Activated CD8-positive, alpha-beta memory T cell treated with anti-CD3 and anti-CD28 coated beads, Interleukin-2, amount 50 U/mL, for 24 hours (primary cell): ENCODE data around the gene NUP210L.

Experiments used
- DNase-seq: peaks from one replicate; pipeline ENCODE4 v3.0.0-alpha.2; 2020; ENCODE audit errors: extremely low read depth

The NUP210L gene

DNA sequence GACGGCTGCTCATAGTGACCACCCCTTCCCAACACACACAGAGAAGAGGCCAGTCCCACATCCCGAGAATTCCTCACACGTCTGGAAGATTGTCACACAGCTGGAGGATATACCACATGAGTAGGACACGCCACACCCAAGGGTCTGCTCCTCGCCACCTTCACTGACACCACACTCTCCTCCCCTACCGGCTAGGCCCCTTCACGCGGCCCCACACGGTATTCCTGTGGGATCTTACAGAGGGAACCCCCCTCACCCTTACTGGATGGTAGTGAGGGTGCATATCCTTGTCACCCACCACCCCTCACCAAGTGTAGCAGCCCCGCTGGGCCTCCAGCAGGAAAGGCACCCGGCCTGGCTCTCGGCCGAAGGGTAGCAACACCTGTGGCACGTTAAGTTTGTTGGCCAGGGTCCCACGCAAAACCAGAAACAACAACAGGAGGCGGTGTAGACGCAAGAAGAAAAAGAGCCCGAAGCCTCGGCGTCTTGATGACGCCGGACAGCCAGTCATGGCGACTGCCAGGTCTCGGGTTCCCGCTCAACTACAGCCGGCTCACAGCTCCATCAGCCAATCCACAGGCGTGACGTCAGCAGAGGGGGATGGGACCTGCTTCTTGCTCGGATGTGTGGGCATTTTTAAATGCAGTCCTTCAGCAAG, at the start of gene NUP210L:
Gene NUP210L (minus strand): TSS at position 540 of the 658 bp plus-strand sequence.
- no peak for DNase-seq

DNA sequence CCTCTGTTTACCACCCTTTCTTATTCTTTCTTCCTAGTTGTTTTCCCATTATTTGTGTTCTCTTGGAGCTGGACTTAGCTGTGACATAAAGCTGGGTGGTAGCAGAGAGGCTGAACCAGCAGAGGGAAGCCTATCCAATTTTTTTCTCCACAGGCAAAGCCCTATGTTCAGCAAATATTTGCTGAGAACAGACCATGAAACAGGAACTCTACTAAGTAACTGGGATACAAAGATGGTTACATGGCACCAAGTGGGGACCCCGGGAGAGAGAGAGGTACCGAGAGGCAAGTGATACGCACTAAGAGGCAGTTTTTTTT, 44.6 kb upstream of the NUP210L start:
- no peak for DNase-seq

DNA sequence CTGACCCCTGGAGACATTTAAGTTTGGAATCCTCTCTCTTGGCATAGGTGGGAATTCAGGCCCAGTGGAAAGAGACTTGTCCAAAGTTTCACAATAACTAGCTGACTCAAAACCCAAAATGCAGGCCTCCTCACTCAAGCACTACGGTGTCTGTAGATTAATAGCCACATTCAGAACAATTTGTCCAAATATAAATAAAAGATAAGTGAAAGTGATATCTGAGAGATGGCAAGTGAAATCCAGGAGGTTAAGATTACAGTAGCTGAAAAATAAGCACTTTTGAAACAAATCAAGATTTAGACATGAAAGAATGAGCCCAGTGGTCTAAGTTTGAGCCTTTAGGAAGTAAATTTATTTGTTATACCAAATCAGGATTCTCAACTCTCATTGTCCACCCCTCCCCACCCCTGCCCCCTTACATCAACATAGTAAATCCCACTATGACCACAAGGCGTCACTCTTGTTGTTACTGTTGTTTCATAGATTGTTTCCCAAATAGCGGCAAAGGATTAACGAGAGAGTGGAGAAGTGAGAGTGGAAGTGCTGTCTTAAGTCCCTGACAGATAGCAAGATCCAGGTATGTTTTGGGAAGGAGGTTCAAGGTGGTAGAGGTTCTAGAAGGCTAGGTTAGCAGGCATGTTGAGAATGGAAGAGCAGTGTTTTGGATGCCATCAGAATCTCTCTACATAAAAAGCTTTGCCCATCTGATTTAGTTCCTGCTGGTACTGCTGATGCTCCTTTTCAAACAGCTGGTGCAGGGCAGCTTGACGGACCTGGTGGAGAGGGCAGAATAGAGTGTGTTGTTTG, 44.1 kb upstream of the NUP210L start:
- no peak for DNase-seq

DNA sequence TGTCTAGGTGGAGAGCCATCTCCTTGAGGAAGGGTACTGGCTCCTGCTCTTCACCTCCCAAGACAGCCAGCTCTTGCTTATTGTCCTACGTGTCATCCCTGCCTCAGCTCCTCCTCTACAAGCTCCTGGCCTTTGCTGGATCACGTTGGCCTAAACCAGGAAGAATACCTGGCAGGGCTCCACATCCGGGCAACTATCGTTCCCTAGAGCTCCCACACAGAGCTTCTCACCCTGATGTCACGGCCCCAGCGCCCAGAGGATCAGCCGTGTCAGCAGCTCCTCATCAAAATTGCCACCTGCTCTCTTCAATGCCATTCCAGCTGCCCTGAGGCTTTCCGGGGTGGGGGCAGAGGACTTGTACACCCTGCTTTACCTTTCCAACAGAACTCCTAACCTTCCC, 38.9 kb upstream of the NUP210L start:
- no peak for DNase-seq

DNA sequence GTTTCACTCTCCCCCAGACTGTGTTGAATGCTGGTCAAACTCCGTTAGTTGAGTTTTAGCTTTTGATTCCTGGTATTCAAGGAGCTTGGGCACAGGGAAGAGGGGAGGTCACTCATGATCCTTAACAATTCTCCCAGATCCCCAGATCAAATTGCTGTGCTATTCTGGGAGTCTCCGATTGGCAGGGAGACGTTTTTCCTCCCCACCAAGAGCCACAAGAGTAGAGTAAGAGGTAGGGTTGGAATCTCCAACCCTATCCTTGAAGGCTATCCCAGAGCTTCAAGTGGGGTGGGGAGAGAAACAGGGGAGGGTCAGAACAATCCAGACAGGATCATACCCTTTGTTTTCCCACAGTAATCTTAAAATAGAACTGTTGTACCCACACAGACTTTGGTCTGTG, 37.6 kb upstream of the NUP210L start:
- DNase-seq: no peak

DNA sequence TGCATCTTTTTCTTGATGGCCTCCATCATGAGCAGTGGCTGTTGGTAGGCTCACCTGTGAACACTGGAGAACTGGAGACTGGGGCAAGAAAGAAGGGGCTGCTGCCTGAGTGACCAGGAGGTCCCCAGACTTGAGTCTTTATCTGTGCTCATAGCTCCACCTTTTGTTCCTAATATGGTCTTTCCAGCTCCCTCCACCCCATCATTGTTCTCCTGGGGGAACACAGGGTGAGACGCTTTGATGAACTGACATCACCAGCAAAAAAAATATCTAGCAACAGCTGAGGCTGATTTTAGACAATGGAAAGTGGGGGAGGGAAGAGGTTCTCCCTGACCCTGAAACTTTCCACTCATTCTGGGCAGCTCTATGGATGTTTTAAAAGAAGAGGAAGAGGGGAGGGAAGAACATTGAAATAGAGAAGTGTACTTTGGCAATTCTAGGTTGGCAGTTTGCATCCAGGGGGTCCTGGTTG, 37.2 kb upstream of the NUP210L start, which contains the start of gene TPM3:
Gene TPM3 (minus strand): TSS at position 111 of the 472 bp plus-strand sequence. CDS start 82 bp downstream, at position 29.
- no peak for DNase-seq

DNA sequence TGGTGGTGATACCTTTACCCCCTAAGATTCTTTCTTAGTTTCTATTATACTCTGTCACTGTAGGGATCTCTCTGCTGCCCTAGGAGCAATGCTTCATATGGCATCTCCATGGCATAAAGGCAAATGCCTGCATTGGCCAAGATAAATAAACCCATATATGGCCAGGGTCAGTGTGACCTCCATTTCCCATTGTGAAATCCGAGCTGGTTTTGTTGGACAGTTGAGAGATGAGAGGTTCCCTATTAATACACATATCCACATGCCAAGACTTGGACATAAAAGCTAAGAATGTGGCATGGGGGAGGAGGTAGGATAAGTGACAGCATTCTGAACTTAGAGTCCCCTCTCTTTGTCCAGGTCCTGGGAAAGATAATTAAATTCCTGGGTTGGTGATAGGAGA, 35.7 kb upstream of the NUP210L start:
- DNase-seq: no peak

DNA sequence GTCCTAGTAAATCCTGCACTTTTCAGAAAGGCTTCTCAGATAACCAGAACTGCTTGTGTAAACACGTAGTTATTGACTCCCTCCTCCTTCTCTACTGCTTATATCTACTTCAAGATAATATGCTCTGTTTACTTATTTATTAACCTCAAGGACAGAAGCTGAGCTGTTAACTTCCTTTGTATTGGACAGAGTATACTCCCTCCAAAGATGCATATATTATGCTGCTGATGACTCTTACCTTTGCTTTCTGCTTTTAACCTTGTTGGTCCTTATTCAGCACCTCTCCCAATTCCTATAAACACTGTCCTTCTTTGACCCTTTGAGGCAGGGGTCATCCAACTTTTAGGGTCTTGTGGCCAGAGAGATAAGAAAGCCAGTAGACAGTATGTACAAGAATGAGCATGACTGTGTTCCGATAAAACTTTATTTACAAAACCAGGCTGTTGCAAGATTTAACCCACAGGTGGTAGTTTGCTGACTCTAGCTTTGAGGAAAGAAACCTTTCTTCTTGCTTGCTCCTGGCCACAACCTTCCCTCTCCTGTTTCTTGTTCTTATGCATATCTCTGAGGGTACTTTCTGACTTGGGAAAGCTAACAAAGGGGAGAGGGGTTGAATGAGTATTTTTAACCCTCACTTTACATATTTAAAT, 32.1 kb upstream of the NUP210L start:
- DNase-seq: no peak

DNA sequence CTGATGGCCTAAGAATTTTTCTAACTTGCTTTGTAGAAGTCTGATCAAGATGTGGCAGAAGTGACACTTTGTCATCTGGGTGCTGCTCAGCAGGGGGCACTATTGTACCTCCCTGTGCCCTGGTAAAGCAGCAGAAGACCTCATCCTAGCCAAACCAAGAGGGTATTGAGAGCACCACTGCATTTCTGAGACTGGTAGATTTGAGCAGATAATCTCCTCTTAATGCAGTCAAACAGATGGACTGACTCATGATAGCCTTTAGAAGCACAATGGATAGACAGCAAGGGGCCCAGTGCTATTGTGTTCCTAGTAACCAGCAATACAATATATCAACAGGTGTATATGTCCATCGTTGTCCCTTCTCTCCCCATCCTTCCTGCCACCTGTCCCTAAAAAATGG, 31.3 kb upstream of the NUP210L start:
- peak; percentile 27 for DNase-seq

DNA sequence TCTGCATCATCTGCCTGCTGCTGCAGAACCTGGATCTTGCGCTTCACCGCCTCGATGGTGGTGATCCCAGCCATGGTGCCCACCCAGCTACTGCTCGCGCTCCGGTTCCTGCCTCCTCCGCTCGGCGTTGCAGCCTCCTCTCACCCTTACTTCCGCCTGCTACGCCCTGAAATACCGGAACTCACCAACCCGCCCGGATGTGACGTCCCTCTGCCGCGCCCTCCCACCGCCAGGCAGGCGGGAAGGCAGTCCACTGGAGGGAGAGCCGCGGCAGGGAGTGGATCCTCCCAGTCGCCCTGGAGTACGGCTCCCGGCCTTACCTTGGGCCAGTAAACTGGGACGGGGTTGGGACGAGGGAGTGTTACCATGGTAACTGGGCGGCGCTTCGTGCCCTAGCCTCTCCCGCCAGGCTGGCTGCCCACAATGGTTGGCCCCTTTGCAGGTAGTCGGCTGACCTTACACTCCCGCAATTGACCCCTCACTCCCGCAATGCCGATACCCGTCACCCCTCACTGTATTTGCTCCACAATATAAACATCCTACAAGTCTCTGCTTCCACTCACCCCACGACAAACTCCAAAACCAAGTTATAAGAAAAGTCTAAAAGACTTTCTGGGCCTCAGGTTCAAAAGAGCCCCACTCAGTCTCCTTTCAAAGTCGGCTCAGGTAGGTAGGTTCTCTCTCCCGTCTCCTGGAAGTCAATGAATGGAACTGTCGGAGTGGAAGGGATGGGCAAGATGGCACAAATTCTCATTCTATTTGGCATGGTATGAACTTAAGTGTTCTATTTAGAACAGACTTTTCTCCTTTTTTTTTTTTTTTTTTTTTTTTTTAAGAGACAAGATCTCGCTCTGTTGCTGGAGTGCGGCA, 28.4 kb upstream of the NUP210L start:
- peak; percentile 92 for DNase-seq

DNA sequence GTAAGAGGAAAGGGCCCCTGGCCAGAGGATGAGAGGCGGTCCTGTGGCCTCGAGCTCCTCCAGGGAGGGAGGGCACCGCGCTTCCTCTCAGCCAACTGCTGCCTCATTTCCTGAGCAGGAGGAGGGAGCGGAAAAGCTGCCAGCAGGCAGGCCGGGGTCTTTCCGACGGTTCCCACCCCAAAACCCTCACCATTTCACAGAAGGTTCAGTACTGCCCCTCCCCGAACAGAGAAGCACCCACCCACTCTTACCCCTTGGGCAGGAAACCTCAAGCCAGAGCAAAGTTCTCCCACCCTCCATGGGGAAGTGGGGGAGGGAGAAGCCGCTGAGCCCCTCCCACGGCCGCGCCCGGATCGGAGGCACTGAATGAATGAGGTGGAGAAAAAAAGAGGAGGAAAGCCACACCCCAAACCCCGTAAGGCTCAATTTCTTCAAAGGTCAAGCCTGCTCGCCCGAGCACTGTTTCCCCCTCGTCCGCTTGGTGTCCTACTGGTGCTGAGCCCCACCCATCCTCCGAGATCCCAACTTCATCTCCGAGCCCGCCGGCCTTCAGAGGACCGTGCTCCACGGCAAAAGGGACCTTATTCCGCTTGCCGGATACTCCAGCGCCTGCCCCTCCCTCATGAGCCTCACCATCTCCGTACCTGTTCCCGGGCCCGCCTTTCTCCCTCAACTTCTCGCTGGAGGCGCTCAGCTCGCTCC, 27.6 kb upstream of the NUP210L start:
- DNase-seq: peak; percentile 68

DNA sequence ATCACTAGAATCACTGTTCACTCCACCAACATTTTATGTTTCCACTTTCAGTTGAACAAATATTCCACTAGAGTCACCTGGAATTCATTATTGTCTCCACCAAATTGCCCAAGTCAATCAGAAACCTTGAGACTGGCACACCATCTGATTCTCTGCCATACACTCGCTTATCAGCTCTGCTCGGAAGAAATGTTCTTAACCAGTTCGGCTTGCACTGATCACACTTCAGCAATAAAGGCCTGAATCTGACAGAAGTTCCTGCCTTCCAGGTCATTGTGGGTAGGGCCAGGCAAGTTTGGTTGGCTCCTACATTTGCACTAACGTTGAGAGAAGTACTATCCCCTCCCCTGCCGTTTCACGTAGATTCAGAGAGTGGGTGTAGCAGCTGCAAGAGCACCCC, 27.1 kb upstream of the NUP210L start:
- no peak for DNase-seq

DNA sequence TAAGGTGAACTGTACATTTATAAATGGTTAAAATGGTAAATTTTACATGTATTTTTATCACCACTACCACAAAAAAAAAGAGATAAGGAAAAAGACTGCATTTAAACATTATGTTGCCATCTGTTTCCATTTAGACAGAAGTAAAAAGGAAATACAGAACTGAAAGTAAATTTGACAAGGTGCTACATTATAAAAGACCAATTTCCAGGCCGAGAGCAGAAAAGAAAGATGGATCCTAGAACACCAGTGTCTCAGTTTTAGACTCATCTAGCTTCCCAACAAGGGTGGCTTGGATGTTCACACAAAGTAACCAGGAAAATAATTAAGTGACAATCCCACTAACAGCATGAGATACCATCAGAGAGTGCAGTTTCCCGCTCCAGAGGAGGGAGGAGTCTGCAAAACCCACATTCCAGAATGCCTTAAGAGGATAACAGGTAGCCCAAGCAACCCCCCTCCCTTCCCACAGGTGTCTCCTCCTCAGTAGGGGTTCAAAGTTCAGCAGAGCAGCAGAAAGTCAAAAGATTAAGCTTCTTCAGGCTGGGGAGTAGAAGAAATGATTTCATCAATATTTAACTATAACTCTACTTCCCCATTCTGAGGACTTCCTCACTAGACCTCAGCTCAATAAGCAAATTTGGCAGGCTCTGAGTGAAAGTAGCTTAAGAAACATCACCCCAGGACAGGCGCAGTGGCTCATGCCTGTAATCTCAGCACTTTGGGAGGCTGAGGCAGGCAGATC, 25.2 kb upstream of the NUP210L start:
- DNase-seq: no peak

DNA sequence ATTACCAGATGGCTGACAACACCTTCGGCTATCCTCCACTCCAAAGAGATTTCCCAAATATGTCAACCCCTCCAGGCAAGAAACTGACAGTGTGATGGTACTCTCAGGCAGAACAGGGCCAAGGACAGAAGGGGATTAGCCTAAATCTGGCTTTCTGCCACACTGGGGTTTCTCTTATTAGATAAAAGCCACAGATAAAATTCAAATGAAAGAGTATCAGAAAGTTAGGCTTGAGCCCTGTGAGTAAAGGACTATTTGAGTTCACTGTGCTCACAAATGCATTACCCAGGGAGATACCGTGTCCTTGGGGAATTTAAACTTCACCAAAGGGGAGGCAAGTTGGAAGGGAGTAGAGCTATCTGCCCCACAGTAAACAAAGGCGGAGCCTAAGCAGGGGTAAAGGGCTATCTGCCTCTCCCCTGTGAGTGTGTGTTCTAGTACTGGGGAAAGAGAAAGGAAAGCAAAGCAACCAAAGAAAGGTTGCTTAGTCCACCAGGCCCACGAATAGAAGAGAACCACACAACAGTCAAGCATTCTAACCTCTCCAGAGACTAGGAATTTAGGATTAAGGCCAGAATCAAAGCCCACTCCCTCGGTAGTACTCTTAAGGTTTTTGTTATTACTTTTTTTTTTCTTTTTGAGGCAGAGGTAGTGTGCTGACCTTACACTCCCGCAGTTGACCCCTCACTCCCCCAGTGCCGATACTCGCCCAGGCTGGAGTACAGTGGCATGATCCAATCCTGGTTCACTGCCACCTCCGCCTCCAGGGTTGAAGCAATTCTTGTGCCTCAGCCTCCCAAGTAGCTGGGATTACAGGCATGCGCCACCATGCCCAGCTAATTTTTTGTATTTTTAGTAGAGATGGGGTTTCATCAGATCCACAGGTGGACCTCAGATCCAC, 24.3 kb upstream of the NUP210L start:
- DNase-seq: no peak

DNA sequence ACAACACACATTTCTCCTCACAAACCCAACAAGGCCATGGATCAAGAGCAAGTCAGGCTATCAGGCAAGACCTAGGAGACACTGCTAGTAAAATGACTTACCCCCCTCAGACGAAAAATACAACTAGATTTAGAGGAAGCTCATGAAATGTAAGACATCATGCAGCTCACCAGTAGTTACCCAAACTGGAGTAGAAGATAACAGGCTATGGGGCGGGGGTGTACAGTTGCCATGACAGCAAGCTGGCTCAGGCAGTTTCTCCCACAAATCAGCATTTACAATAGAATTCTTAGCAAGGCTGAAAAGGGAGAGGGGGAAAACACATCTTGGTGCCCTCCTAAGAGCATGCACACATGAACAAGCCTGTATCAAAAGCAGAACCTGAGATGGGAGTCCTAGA, 23.1 kb upstream of the NUP210L start:
- no peak for DNase-seq

DNA sequence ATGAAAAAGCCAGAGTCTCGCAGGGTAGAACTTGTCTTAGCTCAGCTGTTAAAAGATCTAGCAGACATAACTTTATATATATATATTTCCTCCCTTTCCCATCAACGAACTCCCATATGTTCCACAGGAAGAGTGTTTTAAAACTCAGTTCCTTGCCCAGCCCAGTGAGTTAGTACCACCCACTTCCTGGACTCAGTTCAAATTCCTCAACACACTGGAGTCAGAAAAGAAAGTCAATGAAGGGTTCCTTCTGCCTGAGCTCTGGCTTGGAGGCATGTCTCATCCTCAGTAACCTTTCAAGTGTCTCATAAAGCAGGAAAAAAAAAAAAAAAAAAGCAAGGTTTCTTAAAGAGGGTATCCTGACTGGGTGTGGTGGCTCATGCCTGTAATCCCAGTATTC, 21.5 kb upstream of the NUP210L start:
- DNase-seq: no peak

DNA sequence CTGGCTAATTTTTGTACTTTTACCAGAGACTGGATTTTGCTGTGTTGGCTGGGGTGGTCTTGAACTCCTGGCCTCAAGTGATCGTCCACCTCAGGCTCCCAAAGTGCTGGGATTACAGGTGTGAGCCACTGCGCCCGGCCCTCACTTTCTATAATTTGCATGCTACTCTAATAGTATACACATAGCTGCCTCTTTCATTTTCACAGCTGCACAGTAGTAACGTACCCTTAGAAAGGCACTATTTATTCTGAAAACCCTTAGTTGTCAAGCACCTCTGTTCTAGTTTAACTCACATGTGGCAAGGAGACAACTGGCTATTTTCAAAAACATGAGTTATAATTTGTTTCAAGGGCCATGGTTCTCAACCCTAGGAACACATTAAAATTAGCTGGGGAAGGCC, 19.8 kb upstream of the NUP210L start:
- no peak for DNase-seq

DNA sequence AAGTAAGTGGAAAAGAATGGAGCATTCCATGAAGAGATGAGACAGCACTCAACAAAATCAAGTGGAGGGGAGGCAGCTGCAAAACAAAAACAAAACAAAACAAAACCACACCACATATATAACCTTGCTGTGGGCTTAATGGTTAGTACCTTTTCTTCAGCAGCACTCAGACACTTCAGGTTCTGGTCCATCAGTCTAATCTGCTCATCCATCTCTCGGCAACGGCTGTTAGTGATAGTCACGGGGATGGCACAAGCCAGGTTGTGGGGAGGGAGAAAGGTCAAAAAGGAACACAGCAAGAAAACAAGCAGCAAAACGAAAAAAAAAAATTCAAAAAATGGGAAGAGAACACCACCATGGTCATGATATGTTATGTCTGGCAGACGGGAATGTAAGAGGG, 17.0 kb upstream of the NUP210L start:
- no peak for DNase-seq

DNA sequence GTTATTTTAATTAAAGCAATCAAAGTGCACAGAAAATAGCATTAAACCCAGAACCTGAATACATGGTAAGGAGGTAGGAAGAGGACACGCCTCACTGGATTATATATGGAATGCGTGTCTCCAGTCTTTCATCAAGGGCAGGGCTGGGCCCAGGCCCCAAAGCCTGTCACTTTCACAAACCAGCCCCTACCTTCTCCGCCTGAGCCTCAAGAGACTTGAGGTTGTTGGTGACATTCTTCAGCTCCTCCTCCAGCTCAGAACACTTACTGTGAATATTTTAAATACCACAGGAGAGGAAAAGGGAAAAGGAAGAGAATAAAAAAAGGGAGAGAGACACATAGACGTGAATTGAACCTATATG, 16.3 kb upstream of the NUP210L start:
- no peak for DNase-seq
